Measurements from ENCODE around the gene SLC1A1.

The SLC1A1 gene

DNA sequence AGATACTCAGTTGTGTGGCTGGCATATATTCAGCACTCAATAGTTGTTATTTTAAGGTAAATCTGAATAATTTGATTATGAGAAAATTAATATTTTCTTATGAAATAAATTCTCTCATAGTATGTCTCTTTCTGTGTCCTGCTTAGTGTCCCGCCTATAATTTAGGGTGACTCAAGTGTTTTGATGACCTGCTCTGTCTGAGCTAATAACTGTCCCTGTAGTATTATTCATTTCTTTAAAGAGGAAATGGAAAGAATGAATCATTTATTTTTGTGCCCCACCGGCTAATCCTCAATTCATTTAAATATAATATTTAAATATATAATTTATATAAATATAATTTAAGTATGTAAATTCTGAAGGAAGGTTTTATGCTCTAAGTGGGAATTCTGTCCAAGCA is 4.1 kb downstream of the SLC1A1 start:
- Histone ChIP-seq H3K4me3 (ENCODE audit: insufficient read depth in 1 of 2, low read depth in 1 of 2, low read length in 2 of 2) (no peak overlapping the region), H3K27ac (ENCODE audit: low read length, poor library complexity, severe bottlenecking) (no peak overlapping the region), H4K8ac (ENCODE audit: low read length) (no peak overlapping the region), H3K14ac (ENCODE audit: low read length in 2 of 2) (no peak overlapping the region), H4K91ac (ENCODE audit: low read length) (no peak overlapping the region), H3K36me3 (ENCODE audit: control insufficient read depth in 1 of 2, insufficient read depth in 2 of 2, low read depth in 1 of 2, low read length in 2 of 2) (peaks cover 0 to 7% of the 10 kb centered on the region in 2 experiments), H2BK5ac (ENCODE audit: low read depth, low read length, poor library complexity, severe bottlenecking) (no peak overlapping the region), H3K9ac (ENCODE audit: low read length) (peak overlapping the region; percentile 54), H2BK12ac (ENCODE audit: low read length in 2 of 2) (no peak overlapping the region), H2BK120ac (ENCODE audit: low read depth, low read length) (no peak overlapping the region), H2AK5ac (ENCODE audit: low read length, severe bottlenecking) (no peak overlapping the region), H2AFZ (ENCODE audit: low read depth, low read length) (no peak overlapping the region), H3K4ac (ENCODE audit: low read depth in 1 of 2, low read length in 2 of 2) (no peak overlapping the region), H3K4me2 (ENCODE audit: low read length, poor library complexity, severe bottlenecking) (no peak overlapping the region), H3K9me3 (ENCODE audit: control insufficient read depth, low read length) (no peaks in the 10 kb centered on the region), H2BK15ac (ENCODE audit: low read depth, poor library complexity, severe bottlenecking) (no peak overlapping the region), H3K23ac (ENCODE audit: low read length in 2 of 2) (no peak overlapping the region), H3K18ac (ENCODE audit: low read depth in 1 of 2, low read length in 2 of 2) (no peak overlapping the region), H3K79me1 (replicated peaks; ENCODE audit: low read length, poor library complexity, severe bottlenecking) (peaks cover 22% of the 10 kb centered on the region), H3K27me3 (ENCODE audit: control insufficient read depth in 1 of 2, insufficient read depth in 1 of 2, low read length in 2 of 2) (no peaks in the 10 kb centered on the region), H3K4me1 (ENCODE audit: control insufficient read depth, insufficient read depth, low read depth, low read length) (peaks cover 22% of the 10 kb centered on the region)
- DNase-seq: no peak
- WGBS: 100% methylated on average over 1 of the region's 2 CpGs

GRCh38 chr9:4494806-4495205 is 4.5 kb downstream of the SLC1A1 start:
- H2AK5ac ChIP-seq (ENCODE audit: low read length, severe bottlenecking): no peak overlapping the region
- no peak overlapping the region for H3K23ac ChIP-seq (ENCODE audit: low read length in 2 of 2)
- peaks cover 24% of the 10 kb centered on the region for H3K79me1 ChIP-seq (replicated peaks; ENCODE audit: low read length, poor library complexity, severe bottlenecking)
- peak overlapping the region; percentile 47 for H3K9ac ChIP-seq (ENCODE audit: low read length)
- H2AFZ ChIP-seq (ENCODE audit: low read depth, low read length): no peak overlapping the region
- H3K4me1 ChIP-seq (ENCODE audit: control insufficient read depth, insufficient read depth, low read depth, low read length): peaks cover 20% of the 10 kb centered on the region
- H2BK12ac ChIP-seq (ENCODE audit: low read length in 2 of 2): no peak overlapping the region
- no peak overlapping the region for H3K27ac ChIP-seq (ENCODE audit: low read length, poor library complexity, severe bottlenecking)
- no peak overlapping the region for H3K4ac ChIP-seq (ENCODE audit: low read depth in 1 of 2, low read length in 2 of 2)
- H3K36me3 ChIP-seq (ENCODE audit: control insufficient read depth in 1 of 2, insufficient read depth in 2 of 2, low read depth in 1 of 2, low read length in 2 of 2): peaks cover 0 to 7% of the 10 kb centered on the region in 2 experiments
- no peak overlapping the region for H3K4me3 ChIP-seq (ENCODE audit: insufficient read depth in 1 of 2, low read depth in 1 of 2, low read length in 2 of 2)
- DNase-seq: no peak
- H4K91ac ChIP-seq (ENCODE audit: low read length): no peak overlapping the region
- no peaks in the 10 kb centered on the region for H3K27me3 ChIP-seq (ENCODE audit: control insufficient read depth in 1 of 2, insufficient read depth in 1 of 2, low read length in 2 of 2)
- H3K4me2 ChIP-seq (ENCODE audit: low read length, poor library complexity, severe bottlenecking): no peak overlapping the region
- H4K8ac ChIP-seq (ENCODE audit: low read length): no peak overlapping the region
- H2BK15ac ChIP-seq (ENCODE audit: low read depth, poor library complexity, severe bottlenecking): no peak overlapping the region
- no peaks in the 10 kb centered on the region for H3K9me3 ChIP-seq (ENCODE audit: control insufficient read depth, low read length)
- WGBS: 92% methylated on average over 7 of the region's 7 CpGs
- no peak overlapping the region for H2BK5ac ChIP-seq (ENCODE audit: low read depth, low read length, poor library complexity, severe bottlenecking)
- no peak overlapping the region for H3K14ac ChIP-seq (ENCODE audit: low read length in 2 of 2)
- no peak overlapping the region for H3K18ac ChIP-seq (ENCODE audit: low read depth in 1 of 2, low read length in 2 of 2)
- H2BK120ac ChIP-seq (ENCODE audit: low read depth, low read length): no peak overlapping the region

GRCh38 chr9:4495537-4495936 is 5.3 kb downstream of the SLC1A1 start:
- Histone ChIP-seq H2AFZ (ENCODE audit: low read depth, low read length) (no peak overlapping the region), H3K27me3 (ENCODE audit: control insufficient read depth in 1 of 2, insufficient read depth in 1 of 2, low read length in 2 of 2) (no peaks in the 10 kb centered on the region), H3K9ac (ENCODE audit: low read length) (no peak overlapping the region), H3K79me1 (replicated peaks; ENCODE audit: low read length, poor library complexity, severe bottlenecking) (peaks cover 25% of the 10 kb centered on the region), H4K8ac (ENCODE audit: low read length) (no peak overlapping the region), H3K18ac (ENCODE audit: low read depth in 1 of 2, low read length in 2 of 2) (no peak overlapping the region), H2BK12ac (ENCODE audit: low read length in 2 of 2) (no peak overlapping the region), H3K9me3 (ENCODE audit: control insufficient read depth, low read length) (no peaks in the 10 kb centered on the region), H3K27ac (ENCODE audit: low read length, poor library complexity, severe bottlenecking) (no peak overlapping the region), H3K23ac (ENCODE audit: low read length in 2 of 2) (no peak overlapping the region), H3K4ac (ENCODE audit: low read depth in 1 of 2, low read length in 2 of 2) (no peak overlapping the region), H4K91ac (ENCODE audit: low read length) (no peak overlapping the region), H3K4me2 (ENCODE audit: low read length, poor library complexity, severe bottlenecking) (no peak overlapping the region), H2BK15ac (ENCODE audit: low read depth, poor library complexity, severe bottlenecking) (no peak overlapping the region), H2BK120ac (ENCODE audit: low read depth, low read length) (no peak overlapping the region), H3K36me3 (ENCODE audit: control insufficient read depth in 1 of 2, insufficient read depth in 2 of 2, low read depth in 1 of 2, low read length in 2 of 2) (peaks cover 0 to 7% of the 10 kb centered on the region in 2 experiments), H2BK5ac (ENCODE audit: low read depth, low read length, poor library complexity, severe bottlenecking) (no peak overlapping the region), H3K4me1 (ENCODE audit: control insufficient read depth, insufficient read depth, low read depth, low read length) (peaks cover 23% of the 10 kb centered on the region), H3K14ac (ENCODE audit: low read length in 2 of 2) (no peak overlapping the region), H2AK5ac (ENCODE audit: low read length, severe bottlenecking) (peak overlapping the region; percentile 78), H3K4me3 (ENCODE audit: insufficient read depth in 1 of 2, low read depth in 1 of 2, low read length in 2 of 2) (no peak overlapping the region)
- 91% methylated on average over 4 of the region's 4 CpGs for WGBS
- no peak for DNase-seq

- H2BK15ac ChIP-seq (ENCODE audit: low read depth, poor library complexity, severe bottlenecking): no peak overlapping the region
- no peak overlapping the region for H3K4me2 ChIP-seq (ENCODE audit: low read length, poor library complexity, severe bottlenecking)
- H3K9ac ChIP-seq (ENCODE audit: low read length): no peak overlapping the region
- no peak overlapping the region for H3K18ac ChIP-seq (ENCODE audit: low read depth in 1 of 2, low read length in 2 of 2)
- H2AK5ac ChIP-seq (ENCODE audit: low read length, severe bottlenecking): peak overlapping the region; percentile 66
- H3K4me1 ChIP-seq (ENCODE audit: control insufficient read depth, insufficient read depth, low read depth, low read length): peaks cover 20% of the 10 kb centered on the region
- no peak overlapping the region for H3K27ac ChIP-seq (ENCODE audit: low read length, poor library complexity, severe bottlenecking)
- peaks cover 21% of the 10 kb centered on the region for H3K79me1 ChIP-seq (replicated peaks; ENCODE audit: low read length, poor library complexity, severe bottlenecking)
- H2BK120ac ChIP-seq (ENCODE audit: low read depth, low read length): no peak overlapping the region
- H3K14ac ChIP-seq (ENCODE audit: low read length in 2 of 2): no peak overlapping the region
- no peak overlapping the region for H3K4ac ChIP-seq (ENCODE audit: low read depth in 1 of 2, low read length in 2 of 2)
- WGBS: 94% methylated on average over 2 of the region's 2 CpGs
- H3K9me3 ChIP-seq (ENCODE audit: control insufficient read depth, low read length): no peaks in the 10 kb centered on the region
- H3K23ac ChIP-seq (ENCODE audit: low read length in 2 of 2): no peak overlapping the region
- no peak overlapping the region for H2BK12ac ChIP-seq (ENCODE audit: low read length in 2 of 2)
- DNase-seq: no peak
- H2BK5ac ChIP-seq (ENCODE audit: low read depth, low read length, poor library complexity, severe bottlenecking): no peak overlapping the region
- no peak overlapping the region for H2AFZ ChIP-seq (ENCODE audit: low read depth, low read length)
- H4K91ac ChIP-seq (ENCODE audit: low read length): no peak overlapping the region
- no peaks in the 10 kb centered on the region for H3K27me3 ChIP-seq (ENCODE audit: control insufficient read depth in 1 of 2, insufficient read depth in 1 of 2, low read length in 2 of 2)
- peaks cover 3 to 11% of the 10 kb centered on the region in 2 experiments for H3K36me3 ChIP-seq (ENCODE audit: control insufficient read depth in 1 of 2, insufficient read depth in 2 of 2, low read depth in 1 of 2, low read length in 2 of 2)
- H4K8ac ChIP-seq (ENCODE audit: low read length): no peak overlapping the region
- H3K4me3 ChIP-seq (ENCODE audit: insufficient read depth in 1 of 2, low read depth in 1 of 2, low read length in 2 of 2): no peak overlapping the region
Measured at GRCh38 chr9:4496497-4496896, 6.2 kb downstream of the SLC1A1 start.

Measured in mesenchymal stem cell (in vitro differentiated cells and primary cell).